Mucosa of descending colon (tissue), 3 donors: ENCODE data around the gene UBR2. TPM values are rescaled to one million over a fixed set of nuclear protein-coding genes. Genes with fewer than 3 reads are reported as not detected.

Experiments used
- ATAC-seq: fragments of 200-7000 bp; cut with Tn5 transposase; one replicate; pipeline ENCODE4 v1.9.1; 2020; ENCODE audit warnings: mild to moderate bottlenecking, moderate library complexity
- DNase-seq, 3 donors: peaks; one replicate each; pipeline ENCODE4 v3.0.0-alpha.2; 2020
- H3K36me3 ChIP-seq: fragments of 200-600 bp; one replicate; pipeline ENCODE4 v1.8.0; 2021; ENCODE audit warnings: low read depth, mild to moderate bottlenecking
- H3K4me1 ChIP-seq: fragments of 200-600 bp; one replicate; pipeline ENCODE4 v1.8.0; 2021; ENCODE audit warnings: low read depth, mild to moderate bottlenecking
- H3K4me3 ChIP-seq: fragments of 200-600 bp; one replicate; pipeline ENCODE4 v1.8.0; 2021; ENCODE audit warnings: mild to moderate bottlenecking
- H3K9me3 ChIP-seq: fragments of 200-600 bp; one replicate; pipeline ENCODE4 v1.8.0; 2021; ENCODE audit warnings: mild to moderate bottlenecking
- CTCF ChIP-seq: fragments of 200-600 bp; IDR thresholded peaks from one replicate; pipeline ENCODE4 v1.8.0; 2022; ENCODE audit warnings: antibody characterized with exemption, mild to moderate bottlenecking
- intact Hi-C, 2 donors: fragments of 100-400 bp; cut with DNase I in 1 of 2; cut with micrococcal nuclease in 1 of 2; formaldehyde crosslinking; loops; one replicate each; pipeline versions ENCODE4 v1.11.0 to v1.11.1; 2022; cut with DNase I, micrococcal nuclease
- total RNA-seq, 3 donors: library from RNA; stranded (reverse); fragmentation: NEBNext Ultra II Directional in 2 of 3; extraction: Animal tissue kit (Norgen Biotek cat#: 25700) in 2 of 3; gene quantifications; one replicate each; pipeline versions ENCODE4 v1.2.1 to v1.2.4, GENCODE V29; 2021 to 2023
- donor health status: DM: no; HTN: no; CAD: no; lungs with moderate emphysema.
- donor health status: DM: no; HTN: no; CAD: no.
- donor health status: DM: no; HTN: yes; CAD: no.

Gene UBR2
- total RNA-seq, 3 donors from 2014 or later, result 41.2 to 53.1 (median 49.6) TPM

GRCh38 chr6:42735976-42736375 is 172.1 kb downstream of the UBR2 start:
- Histone ChIP-seq H3K4me1 (no peaks in the 10 kb centered on the region), H3K36me3 (no peaks in the 10 kb centered on the region), H3K4me3 (no peak overlapping the region), H3K9me3 (no peaks in the 10 kb centered on the region)
- DNase-seq (no peak), ATAC-seq (no peak)
- TF ChIP-seq CTCF, result no peak
- intact Hi-C loops, result no loop called here

- intact Hi-C loops, result no loop called here
- no peak for TF ChIP-seq CTCF
- Histone ChIP-seq H3K36me3 (no peaks in the 10 kb centered on the region), H3K9me3 (no peaks in the 10 kb centered on the region), H3K4me3 (no peak overlapping the region), H3K4me1 (peaks cover 11% of the 10 kb centered on the region)
- DNase-seq, result no peak
- no peak for ATAC-seq
These were observed 176.9 kb downstream of the UBR2 start for GRCh38 chr6:42740725-42741124.

- no peak for DNase-seq
- H3K36me3 ChIP-seq, result no peaks in the 10 kb centered on the region
- H3K9me3 ChIP-seq, result no peaks in the 10 kb centered on the region
- peaks cover 11% of the 10 kb centered on the region for H3K4me1 ChIP-seq
- no peak for TF ChIP-seq CTCF
- intact Hi-C loops, result no loop called here
- no peak for ATAC-seq
- H3K4me3 ChIP-seq, result no peak overlapping the region
These were observed 178.5 kb downstream of the UBR2 start for GRCh38 chr6:42742116-42742894.

Other genes starting within 250 kb of the UBR2 start
- gene TRERF1, start 112.1 kb upstream of the UBR2 start, total RNA-seq, result 10 to 100 TPM in 1 of 3 donors, 1 to 10 TPM in 2; 2.8 to 11.2 (median 3.8) TPM
- 1 to 10 TPM in 1 of 3 donors, under 1 TPM in 2; 0.38 to 3.5 (median 0.72) TPM for gene PRPH2, start 158.6 kb downstream of the UBR2 start, total RNA-seq
- 10 to 100 TPM; 22.6 to 35.3 (median 26.6) TPM for gene TBCC, start 182.1 kb downstream of the UBR2 start, total RNA-seq
- gene BICRAL, start 218.0 kb downstream of the UBR2 start, total RNA-seq, result 10 to 100 TPM; 18.3 to 26.2 (median 23.4) TPM